Neural progenitor cell (in vitro differentiated cells): ENCODE measurements around the gene SND1. TPM values are rescaled to one million over a fixed set of nuclear protein-coding genes. Genes with fewer than 3 reads are reported as not detected.

Experiments
- DNase-seq: peaks from one replicate; pipeline ENCODE4 v3.0.0-alpha.2; 2016; ENCODE audit warnings: low spot score
- H2AFZ ChIP-seq: fragments of 200-600 bp; sonication (generic); replicated peaks from 2 replicates; pipeline ENCODE4 v1.6.1; 2016; ENCODE audit warnings: antibody characterized with exemption
- H3F3A ChIP-seq: fragments of 200-600 bp; sonication (generic); 2 replicates; pipeline ENCODE4 v1.6.1; 2016; ENCODE audit warnings: antibody characterized with exemption, low read depth
- H3K27ac ChIP-seq: fragments of 200-600 bp; sonication (generic); 2 replicates; pipeline ENCODE4 v1.5.1; 2016; ENCODE audit warnings: mild to moderate bottlenecking
- H3K27me3 ChIP-seq: fragments of 200-600 bp; sonication (generic); 2 replicates; pipeline ENCODE4 v1.6.1; 2016; ENCODE audit warnings: mild to moderate bottlenecking, moderate library complexity
- H3K36me3 ChIP-seq: fragments of 200-600 bp; sonication (generic); 2 replicates; pipeline ENCODE4 v1.5.1; 2016
- H3K4me1 ChIP-seq: fragments of 200-600 bp; sonication (generic); 2 replicates; pipeline ENCODE4 v1.6.1; 2016; ENCODE audit warnings: mixed run types
- H3K4me2 ChIP-seq: fragments of 200-600 bp; sonication (generic); 2 replicates; pipeline ENCODE4 v1.6.1; 2016
- H3K4me3 ChIP-seq: fragments of 200-600 bp; sonication (generic); 2 replicates; pipeline ENCODE4 v1.5.1; 2016
- H3K79me2 ChIP-seq: fragments of 200-600 bp; sonication (generic); 2 replicates; pipeline ENCODE4 v1.6.1; 2016; ENCODE audit warnings: low read depth
- H3K9ac ChIP-seq: fragments of 200-600 bp; sonication (generic); 2 replicates; pipeline ENCODE4 v1.6.1; 2016
- H3K9me3 ChIP-seq: fragments of 200-600 bp; sonication (generic); 2 replicates; pipeline ENCODE4 v1.5.1; 2016; ENCODE audit warnings: low read depth
- H4K20me1 ChIP-seq: fragments of 200-600 bp; sonication (generic); 2 replicates; pipeline ENCODE4 v1.6.1; 2016; ENCODE audit warnings: low read depth
- H3K27ac Mint-ChIP-seq: 3 replicates; pipeline ENCODE4 v1.8.0; 2021; ENCODE audit warnings: mixed read lengths
- H3K27me3 Mint-ChIP-seq: 2 replicates; pipeline ENCODE4 v1.8.0; 2022; ENCODE audit warnings: low read depth, mild to moderate bottlenecking, inconsistent platforms, moderate library complexity, mixed read lengths; ENCODE audit not compliant: insufficient read depth
- H3K36me3 Mint-ChIP-seq: 3 replicates; pipeline ENCODE4 v1.8.0; 2021; ENCODE audit warnings: mixed read lengths
- H3K4me1 Mint-ChIP-seq: 3 replicates; pipeline ENCODE4 v1.8.0; 2021; ENCODE audit warnings: mixed read lengths
- H3K4me3 Mint-ChIP-seq: 3 replicates; pipeline ENCODE4 v1.8.0; 2021; ENCODE audit warnings: mild to moderate bottlenecking, moderate library complexity, mixed read lengths
- H3K9me3 Mint-ChIP-seq: 3 replicates; pipeline ENCODE4 v1.8.0; 2020; ENCODE audit warnings: mixed read lengths
- CTCF ChIP-seq: fragments of 200-600 bp; sonication (generic); IDR thresholded peaks from 2 replicates; pipeline ENCODE4 v1.5.1; 2017; ENCODE audit warnings: antibody characterized with exemption, mild to moderate bottlenecking
- EZH2 ChIP-seq: fragments of 200-600 bp; sonication (generic); IDR thresholded peaks from 2 replicates; pipeline ENCODE4 v1.6.1; 2017; ENCODE audit warnings: antibody characterized with exemption, mild to moderate bottlenecking, moderate library complexity
- EZH2phosphoT487 ChIP-seq: fragments of 200-600 bp; sonication (generic); IDR thresholded peaks from 2 replicates; pipeline ENCODE4 v1.6.1; 2017; ENCODE audit warnings: antibody characterized with exemption
- total RNA-seq: library from RNA; depleted of rRNA; stranded (reverse); fragments of >200 nt; gene quantifications from 2 replicates; pipeline ENCODE4 v1.2.3, GENCODE V29; 2015; ENCODE audit warnings: low replicate concordance

Gene SND1
- total RNA-seq, 1 donor from 2014 or later: 154 TPM

- Histone ChIP-seq H4K20me1 (no peaks in the 10 kb centered on the region), H3K79me2 (no peaks in the 10 kb centered on the region), H3K27ac (no peak overlapping the region), H3K4me1 (peaks cover 5% of the 10 kb centered on the region), H3K9me3 (no peaks in the 10 kb centered on the region), H3K9ac (no peak overlapping the region), H3K4me2 (no peak overlapping the region), H3F3A (no peaks in the 10 kb centered on the region), H2AFZ (no peak overlapping the region), H3K27me3 (peaks cover 28% of the 10 kb centered on the region), H3K4me3 (no peak overlapping the region), H3K36me3 (no peaks in the 10 kb centered on the region)
- peaks cover 21% of the 10 kb centered on the region for H3K27me3 Mint-ChIP-seq
- H3K4me3 Mint-ChIP-seq: no peak overlapping the region
- H3K27ac Mint-ChIP-seq: no peak overlapping the region
- no peaks in the 10 kb centered on the region for H3K4me1 Mint-ChIP-seq
- H3K9me3 Mint-ChIP-seq: no peaks in the 10 kb centered on the region
- H3K36me3 Mint-ChIP-seq: no peaks in the 10 kb centered on the region
- no peak for TF ChIP-seq EZH2phosphoT487
- TF ChIP-seq CTCF: no peak
- TF ChIP-seq EZH2: no peak
- no peak for DNase-seq
Observed at GRCh38 chr7:127625331-127625730, 26.7 kb upstream of the SND1 start.

DNA sequence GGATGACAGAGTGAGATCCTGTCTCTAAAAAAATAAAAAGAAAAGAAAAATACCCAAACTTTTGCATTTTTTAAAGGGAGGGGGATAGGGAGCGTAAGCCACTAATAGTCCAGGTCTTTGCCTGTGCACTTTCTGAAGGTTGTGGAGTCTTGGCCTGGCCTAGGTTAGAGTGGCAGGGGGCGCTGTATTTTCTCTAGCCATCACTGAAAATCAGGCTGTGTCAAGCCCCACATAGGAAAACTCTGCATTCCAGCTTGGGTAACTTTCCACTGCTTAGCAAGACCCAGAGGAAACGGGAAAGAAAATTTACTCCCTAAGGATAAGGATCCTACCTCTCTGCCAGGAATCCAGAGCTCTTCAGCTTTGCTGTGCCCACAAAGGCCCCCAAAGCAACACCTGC is 23.5 kb upstream of the SND1 start:
- H3K9ac ChIP-seq: no peak overlapping the region
- Mint-ChIP-seq H3K9me3 (no peaks in the 10 kb centered on the region), H3K27ac (no peak overlapping the region), H3K4me1 (no peaks in the 10 kb centered on the region), H3K4me3 (no peak overlapping the region), H3K36me3 (no peaks in the 10 kb centered on the region), H3K27me3 (peaks cover 3% of the 10 kb centered on the region)
- no peaks in the 10 kb centered on the region for H3K27me3 ChIP-seq
- H4K20me1 ChIP-seq: no peaks in the 10 kb centered on the region
- peak; percentile 50 for DNase-seq
- H3K9me3 ChIP-seq: no peaks in the 10 kb centered on the region
- no peaks in the 10 kb centered on the region for H3K79me2 ChIP-seq
- H3F3A ChIP-seq: no peaks in the 10 kb centered on the region
- TF ChIP-seq EZH2: no peak
- TF ChIP-seq CTCF: peak; percentile 46
- no peak overlapping the region for H3K4me2 ChIP-seq
- H3K4me1 ChIP-seq: no peaks in the 10 kb centered on the region
- H2AFZ ChIP-seq: no peak overlapping the region
- no peaks in the 10 kb centered on the region for H3K36me3 ChIP-seq
- no peak overlapping the region for H3K27ac ChIP-seq
- no peak overlapping the region for H3K4me3 ChIP-seq

- Histone ChIP-seq H3K27me3 (no peaks in the 10 kb centered on the region), H3K36me3 (no peaks in the 10 kb centered on the region), H3K27ac (no peak overlapping the region), H3K4me2 (peak overlapping the region; percentile 40), H3F3A (no peaks in the 10 kb centered on the region), H2AFZ (peak overlapping the region; percentile 98), H3K4me1 (no peaks in the 10 kb centered on the region), H3K9ac (no peak overlapping the region), H3K4me3 (no peak overlapping the region), H3K79me2 (no peaks in the 10 kb centered on the region), H3K9me3 (no peaks in the 10 kb centered on the region), H4K20me1 (no peaks in the 10 kb centered on the region)
- peaks cover 2% of the 10 kb centered on the region for H3K27me3 Mint-ChIP-seq
- no peaks in the 10 kb centered on the region for H3K36me3 Mint-ChIP-seq
- no peak overlapping the region for H3K27ac Mint-ChIP-seq
- peak; percentile 78 for TF ChIP-seq CTCF
- no peak for TF ChIP-seq EZH2phosphoT487
- peak; percentile 65 for DNase-seq
- H3K9me3 Mint-ChIP-seq: no peaks in the 10 kb centered on the region
- H3K4me1 Mint-ChIP-seq: no peaks in the 10 kb centered on the region
- no peak overlapping the region for H3K4me3 Mint-ChIP-seq
Observed at GRCh38 chr7:127629268-127629854, 22.6 kb upstream of the SND1 start.
